ENCODE results near the gene IL1RAPL2.
A peak's percentile ranks its signal among the peaks of the same experiment; 100 is the strongest.
"Not testable (repeated sequence)": the region's sequence is repeated elsewhere in the genome, so short reads cannot be mapped to it uniquely, and the experiment has no call there.

The IL1RAPL2 gene

DNA sequence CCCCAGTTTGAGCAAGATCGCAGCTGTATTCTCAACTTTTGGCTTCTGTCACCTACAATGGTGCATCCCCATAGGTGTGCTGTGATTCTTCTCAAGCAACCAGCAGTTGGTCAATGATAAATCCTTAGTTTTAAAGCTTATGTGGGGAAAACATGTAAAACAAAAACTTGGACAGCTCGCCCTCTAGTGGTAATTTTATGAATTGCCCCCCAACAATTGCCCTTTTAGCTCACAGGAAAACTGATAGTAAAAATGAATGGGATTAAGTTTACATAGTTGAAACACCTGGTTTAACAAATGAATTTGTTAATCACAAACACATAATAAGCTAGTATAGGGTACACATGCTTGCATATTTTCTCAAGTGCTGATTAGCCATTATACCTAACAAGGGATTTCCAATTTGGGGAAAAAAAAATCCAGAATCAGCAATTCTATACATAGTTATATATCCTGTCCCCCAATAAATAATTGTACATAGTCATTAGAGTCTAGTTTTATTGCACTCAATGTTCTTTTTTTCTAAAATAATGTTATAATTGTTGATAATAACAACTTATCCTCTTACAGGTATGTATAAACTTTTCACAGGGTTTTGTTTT, 624.4 kb downstream of the IL1RAPL2 start:
- DNase-seq, result peak; percentile 0

DNA sequence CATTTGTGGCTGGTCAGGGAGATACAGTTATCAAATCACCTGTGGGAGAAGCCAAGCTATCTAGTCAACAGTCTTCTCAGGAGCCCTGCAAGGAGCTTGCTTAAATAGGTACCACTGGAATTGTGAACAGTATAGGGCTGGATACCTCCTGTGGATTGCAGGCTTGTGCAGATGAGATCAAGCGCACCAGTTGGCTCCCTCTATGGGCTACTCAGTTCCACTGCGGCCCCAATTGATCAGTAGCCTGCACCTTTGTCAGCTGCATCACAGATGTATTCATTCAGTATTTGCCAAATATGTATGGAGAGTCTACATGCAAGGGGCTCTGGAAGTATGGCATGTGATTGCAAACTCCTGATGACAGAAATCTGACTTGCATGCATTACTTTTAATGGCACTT, 625.9 kb downstream of the IL1RAPL2 start:
- DNase-seq, result no peak

DNA sequence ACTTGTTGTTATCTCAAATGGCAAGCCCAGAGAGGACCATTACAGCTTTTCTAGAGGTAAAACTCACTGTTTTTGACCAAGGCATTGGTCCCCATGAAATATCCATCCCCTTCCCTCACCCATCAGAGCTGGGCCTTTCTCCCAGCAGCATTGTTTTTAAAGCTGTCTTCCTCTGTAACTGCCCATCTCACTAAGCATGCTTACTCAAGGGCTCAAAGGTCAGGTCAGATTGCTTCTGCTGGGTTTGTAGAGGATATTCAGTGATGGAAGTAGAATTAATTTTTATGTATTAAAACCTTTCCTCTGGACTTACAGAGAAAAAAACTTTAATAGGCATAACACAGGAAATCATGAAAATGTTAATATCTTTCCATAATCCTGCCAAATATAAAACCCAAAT, 643.4 kb downstream of the IL1RAPL2 start:
- no peak for DNase-seq

DNA sequence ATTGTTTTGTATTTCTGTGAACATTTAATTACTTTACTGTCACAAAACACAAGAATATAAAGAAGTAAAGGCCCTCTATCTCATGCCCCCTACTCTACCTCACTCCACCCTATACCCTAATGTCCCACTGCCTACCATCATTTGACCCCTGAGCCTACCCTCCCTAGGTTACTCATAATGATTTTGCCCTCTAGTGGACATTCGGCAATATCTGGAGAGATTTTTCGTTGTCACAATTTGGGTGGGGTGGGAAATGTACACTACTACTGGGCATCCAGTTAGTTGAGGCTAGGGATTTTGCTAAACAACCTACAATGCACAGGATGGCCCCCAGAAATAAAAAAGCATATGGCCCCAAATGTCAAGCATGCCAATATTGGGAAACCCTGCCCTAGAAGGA, 644.3 kb downstream of the IL1RAPL2 start:
- no peak for DNase-seq

DNA sequence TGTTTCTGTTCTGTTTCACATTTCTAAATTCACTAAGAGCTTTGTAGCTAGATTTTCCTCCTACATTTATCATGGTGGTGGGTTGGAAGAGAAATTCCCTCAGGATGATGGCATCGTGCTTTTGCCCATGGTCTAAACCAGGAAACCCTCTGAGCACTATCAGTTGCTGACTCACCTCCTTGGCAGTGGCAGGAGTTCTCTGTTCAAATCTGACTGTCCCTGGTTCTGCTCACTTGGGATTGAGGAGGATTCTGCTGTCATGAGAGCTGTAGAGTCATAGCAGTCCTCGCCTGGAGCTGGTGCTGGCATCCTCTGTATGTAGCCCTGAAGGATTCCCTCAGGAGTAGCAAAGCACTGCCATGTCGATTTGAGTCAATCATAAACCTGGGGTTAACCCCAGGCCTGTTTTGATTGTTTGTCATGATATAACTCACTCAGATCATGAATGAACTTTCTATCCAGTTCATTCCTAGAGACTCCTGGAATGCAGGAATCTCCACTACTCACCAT, 645.1 kb downstream of the IL1RAPL2 start:
- no peak for DNase-seq

DNA sequence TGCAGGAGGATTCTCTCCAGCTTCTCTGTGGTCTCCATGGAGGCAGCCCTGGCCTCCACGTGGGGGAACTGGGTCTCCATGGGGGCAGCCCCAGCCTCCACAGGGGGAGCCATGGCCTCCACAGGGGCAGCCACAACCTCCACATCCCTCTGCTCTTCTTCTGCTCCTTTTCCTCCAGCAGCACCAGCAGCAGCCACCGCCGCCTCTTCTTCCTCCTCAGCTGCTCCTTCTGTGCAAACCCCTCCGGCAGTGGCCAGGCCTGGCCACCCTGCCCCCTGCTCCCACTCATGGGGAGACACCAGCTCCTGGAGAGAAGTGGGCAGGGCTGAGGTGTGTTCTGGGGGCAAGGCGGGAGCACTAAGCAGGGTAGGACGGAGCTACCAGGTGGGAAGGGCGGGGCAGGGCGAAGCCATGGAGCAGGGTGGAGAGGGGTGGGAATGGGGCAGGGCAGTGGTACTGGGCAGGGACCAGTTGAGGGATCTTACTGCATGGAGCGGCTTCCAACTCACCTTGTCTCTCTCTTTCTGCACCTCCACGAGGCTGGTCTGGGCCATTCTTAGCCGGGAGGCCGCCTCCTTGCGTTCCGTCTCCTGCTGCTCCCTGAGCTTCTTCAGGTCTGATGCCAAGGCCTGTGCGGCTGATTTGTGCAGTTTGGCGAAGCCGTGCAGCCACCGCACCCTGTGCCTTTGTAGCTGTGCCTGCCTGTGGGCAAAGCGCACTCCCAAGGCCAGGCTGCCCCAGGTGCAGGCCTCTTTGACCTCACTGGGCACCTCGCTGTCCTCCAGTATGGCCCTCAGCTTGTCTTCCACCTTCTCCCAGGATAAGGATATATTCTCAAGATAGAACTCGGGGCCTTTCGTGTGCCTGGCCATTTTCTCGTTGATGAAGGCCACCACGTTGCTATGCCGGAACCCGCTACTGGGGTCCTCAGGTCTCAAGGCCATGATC, 653.7 kb downstream of the IL1RAPL2 start:
- DNase-seq, result no peak

DNA sequence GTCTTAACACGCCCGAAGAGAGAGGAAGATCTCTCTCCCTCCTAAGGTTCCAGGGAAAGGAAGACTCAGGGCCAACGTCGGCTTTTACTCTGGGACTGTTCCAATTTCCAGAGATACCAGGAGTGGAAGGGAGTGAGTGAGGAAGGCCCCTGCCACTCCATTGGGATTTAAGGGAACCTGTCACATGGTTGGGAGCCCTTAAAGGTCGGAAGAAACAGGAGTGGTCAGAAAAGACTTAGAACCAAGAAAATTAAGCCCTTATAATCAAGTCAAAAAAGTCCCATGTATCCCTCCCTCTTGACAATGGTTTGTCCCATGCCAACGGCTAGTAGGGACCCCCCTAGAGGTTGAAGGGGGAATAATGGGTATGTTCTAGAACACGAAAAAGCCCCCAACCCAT, 654.6 kb downstream of the IL1RAPL2 start, which contains the start of gene TEX13A:
TSS of gene TEX13A (minus strand) at position 59 of the 400 bp plus-strand sequence. CDS start 297 bp downstream, outside the sequence.
- DNase-seq, result no peak

DNA sequence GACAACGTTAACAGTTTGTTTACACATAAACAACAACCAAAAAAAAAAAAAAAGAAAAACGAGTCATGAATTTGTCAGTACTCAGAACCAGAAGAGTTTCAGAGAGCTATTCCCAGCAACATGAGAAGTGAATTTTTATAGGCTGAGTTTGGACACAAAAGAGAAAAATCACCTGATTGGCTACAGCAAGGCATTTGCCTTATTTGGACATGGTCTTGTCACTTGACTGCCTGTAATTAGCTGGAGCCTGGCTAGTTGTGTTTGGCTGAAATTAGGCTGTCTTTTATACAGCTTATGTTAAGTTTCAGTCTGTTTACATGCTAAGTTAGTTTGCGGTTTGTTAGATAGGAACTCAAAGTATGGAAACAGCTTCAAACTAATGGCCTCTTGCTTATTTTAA, 655.4 kb downstream of the IL1RAPL2 start:
- no peak for DNase-seq

DNA sequence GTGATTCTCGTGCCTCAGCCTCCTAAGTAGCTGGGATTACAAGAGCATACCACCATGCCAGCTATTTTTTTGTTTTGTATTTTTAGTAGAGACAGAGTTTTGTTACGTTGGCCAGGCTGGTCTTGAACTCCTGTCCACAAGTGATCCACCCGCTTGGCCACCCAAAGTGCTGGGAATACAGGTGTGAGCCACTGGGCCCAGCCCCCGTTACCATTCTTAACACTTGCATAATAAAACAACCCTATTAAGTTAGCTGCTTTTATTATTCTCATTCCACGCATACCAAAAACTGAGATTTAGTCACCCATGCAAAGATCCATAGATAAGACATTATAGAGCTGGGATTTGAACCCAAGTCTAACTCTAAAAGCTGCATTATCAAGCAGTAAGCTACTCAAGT, 660.5 kb downstream of the IL1RAPL2 start:
- no peak for DNase-seq

DNA sequence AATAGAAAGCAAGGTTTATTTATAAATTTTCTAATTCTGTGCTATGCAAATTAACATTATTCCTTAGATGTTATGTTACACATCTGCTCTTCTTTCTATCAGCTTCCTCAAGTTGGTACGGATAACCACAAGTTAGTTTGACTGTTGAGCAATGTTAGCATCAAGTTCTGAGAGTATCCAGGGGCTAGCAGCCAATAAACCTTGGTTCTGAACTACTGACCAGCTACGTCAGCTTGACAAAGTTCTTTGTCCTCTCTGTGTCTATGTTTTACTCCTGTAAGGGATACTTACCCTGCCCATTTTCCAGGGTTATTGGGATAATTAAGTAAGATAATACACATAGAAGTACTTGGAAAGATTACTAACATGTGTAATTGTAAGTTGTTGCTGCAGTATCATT, 662.6 kb downstream of the IL1RAPL2 start:
- no peak for DNase-seq

DNA sequence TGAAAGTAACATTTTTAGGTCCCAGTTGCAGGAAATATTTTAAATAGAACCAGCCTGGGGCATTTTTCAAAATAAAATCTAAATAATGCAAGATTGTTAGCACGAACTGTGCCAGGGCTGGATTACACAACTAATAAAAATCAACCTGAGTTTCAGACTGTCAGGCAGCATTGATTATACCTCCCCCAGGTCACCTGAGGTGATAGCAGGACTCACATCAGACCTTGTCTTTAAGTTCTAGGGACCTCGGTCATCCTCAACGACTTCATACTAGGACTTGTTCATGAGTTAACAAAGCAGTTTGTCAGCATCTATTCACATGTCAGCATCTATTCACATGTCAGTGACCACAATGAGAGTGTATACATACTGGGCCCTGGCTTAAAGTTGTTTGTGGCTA, 663.1 kb downstream of the IL1RAPL2 start:
- DNase-seq, result no peak

DNA sequence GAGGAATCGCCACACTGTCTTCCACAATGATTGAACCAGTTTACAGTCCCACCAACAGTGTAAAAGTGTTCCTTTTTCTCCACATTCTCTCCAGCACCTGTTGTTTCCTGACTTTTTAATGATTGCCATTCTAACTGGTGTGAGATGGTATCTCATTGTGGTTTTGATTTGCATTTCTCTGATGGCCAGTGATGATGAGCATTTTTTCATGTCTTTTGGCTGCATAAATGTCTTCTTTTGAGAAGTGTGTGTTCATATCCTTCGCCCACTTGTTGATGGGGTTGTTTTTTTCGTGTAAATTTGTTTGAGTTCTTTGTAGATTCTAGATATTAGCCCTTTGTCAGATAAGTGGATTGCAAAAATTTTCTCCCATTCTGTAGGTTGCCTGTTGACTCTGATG, 671.4 kb downstream of the IL1RAPL2 start:
- DNase-seq, result not testable (repeated sequence)

DNA sequence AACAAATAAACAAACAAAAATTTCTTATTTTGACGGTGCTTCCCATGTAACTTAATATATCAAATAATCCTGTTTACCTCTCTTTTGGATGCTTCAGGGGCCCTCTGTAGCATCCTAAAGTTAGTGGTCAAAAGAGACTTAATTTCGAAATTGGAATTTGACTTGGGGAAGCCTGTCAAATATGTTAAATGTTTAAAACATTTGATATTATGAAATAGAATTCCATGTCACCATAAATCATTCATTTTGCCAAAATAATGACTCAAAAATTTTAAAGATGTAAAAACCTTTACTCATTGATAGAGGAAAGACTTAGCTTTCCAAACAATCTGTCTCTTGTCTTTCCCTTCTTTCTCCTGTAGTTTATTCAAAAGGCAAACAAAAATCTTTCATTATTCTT, 675.1 kb downstream of the IL1RAPL2 start:
- no peak for DNase-seq

DNA sequence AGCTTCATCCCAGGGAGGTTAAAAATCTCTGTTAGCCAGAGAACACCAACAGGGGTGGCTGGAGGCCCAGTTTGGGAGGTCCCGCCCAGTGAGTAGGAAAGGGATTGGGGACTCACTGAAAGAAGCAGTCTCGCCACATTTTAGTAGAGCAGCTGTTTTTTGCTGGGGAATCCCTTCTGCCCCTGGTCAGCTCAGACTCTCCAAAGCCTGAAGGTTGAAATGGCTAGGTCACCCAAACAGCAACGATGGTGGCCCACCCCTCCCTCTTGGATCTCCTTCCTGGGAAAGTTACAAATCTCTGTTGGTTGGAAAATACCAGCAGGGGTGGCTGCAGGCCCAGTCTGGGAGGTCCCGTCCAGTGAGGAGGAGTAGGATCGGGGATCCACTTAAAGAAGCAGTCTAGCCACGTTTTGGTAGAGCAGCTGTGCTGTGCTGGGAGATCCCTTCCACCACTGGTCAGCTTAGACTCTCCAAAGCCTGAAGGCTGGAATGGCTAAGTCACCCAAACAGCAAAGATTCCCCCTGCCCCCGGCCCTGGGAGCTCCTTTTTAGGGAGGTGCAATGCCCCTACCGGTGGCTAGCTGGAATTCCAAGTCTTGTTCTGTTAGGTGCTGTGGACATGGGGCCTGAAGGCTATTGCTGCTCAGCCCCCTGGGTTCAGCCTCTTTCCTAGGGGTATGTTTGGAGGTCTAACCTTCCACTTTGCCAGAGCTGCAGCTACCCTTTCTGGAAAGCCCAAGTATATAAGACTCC, 694.5 kb downstream of the IL1RAPL2 start:
- DNase-seq, result no peak

DNA sequence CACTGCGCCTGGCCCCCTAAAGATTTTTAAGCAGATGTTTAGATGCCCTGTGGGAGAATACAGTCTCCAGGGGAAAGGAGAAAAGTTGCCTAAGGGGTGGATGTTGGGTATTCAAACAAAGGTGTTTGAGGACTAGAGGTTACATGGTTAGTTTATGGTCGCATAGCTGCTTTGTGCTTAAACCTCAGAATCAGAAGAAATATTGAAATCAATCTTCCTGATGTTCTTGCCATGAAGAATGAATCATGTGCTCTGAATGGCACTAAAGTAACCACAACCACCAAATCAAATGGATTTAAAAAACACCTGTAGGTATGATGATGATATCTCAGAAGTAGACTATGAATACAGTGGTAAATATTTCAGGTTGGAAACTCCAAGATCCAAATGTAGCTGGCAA, 697.2 kb downstream of the IL1RAPL2 start:
- no peak for DNase-seq

DNA sequence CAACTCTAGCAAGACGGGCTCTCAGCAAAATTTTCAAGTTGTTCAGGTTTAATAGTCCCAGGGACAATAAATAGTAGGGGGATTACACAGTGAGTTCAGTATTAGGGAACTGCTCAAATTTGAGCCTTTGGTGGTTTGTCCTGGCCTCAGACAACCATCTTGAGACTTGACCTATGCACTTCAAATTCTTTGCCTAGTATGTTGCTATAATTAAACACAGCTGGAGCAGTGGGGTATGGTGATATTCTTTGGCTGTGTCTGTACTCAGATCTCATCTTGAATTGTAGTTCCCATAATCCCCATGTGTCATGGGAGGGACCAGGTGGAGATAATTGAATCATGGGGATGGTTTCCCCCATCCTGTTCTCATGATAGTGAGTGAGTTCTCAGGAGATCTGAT, 697.8 kb downstream of the IL1RAPL2 start:
- DNase-seq, result no peak

DNA sequence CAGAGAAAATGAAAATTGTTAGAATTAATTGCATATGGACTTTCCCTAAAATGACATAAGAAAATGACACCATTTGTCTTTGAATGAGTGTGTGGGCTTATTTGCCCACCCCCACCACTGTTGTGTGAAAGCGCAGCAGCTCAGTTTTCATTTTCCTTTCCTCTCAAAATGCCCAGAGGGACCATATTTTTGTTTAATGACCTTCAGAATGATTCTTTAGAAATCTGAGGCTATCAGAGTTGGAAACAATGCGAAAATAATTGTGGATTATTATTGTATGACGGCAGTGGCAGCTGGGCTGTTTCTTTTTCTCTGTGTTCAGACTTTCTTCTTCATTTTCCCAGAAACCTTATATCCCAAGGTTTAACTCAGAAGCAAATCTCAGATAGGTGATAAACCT, 699.1 kb downstream of the IL1RAPL2 start:
- no peak for DNase-seq

DNA sequence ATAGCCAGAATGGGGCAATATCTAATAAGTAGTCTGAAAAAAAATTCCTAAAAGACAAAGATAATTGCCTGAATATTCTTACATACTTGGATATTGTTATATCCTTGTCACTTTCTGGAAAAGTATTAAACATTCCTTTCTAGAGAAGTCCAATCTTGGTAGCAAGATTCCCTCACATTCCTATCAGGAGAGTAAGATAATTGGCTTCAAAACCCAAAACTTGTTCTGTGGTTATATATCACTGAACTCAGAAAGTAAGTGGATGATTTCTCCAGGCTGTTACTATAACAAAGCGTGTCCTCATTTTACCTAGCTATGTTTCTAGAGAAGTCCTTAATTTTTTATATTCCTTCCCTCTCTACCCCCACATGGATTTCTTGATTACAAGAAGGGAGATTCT, 700.5 kb downstream of the IL1RAPL2 start:
- no peak for DNase-seq

DNA sequence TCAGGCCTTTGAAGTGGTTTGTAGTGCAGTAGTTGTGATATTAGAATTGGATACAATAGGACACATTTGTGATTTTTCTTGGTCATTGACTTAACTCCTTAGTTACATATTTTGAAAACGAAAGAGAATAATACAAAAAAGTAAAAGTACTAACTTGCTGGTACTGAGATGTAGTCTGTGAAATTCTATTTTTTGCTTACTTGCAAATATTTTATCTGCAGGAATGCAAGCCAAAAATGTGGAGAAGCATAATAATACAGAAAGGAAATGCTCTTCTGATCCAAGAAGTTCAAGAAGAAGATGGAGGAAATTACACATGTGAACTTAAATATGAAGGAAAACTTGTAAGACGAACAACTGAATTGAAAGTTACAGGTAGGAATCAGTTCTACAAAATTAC, 701.2 kb downstream of the IL1RAPL2 start:
- no peak for DNase-seq

DNA sequence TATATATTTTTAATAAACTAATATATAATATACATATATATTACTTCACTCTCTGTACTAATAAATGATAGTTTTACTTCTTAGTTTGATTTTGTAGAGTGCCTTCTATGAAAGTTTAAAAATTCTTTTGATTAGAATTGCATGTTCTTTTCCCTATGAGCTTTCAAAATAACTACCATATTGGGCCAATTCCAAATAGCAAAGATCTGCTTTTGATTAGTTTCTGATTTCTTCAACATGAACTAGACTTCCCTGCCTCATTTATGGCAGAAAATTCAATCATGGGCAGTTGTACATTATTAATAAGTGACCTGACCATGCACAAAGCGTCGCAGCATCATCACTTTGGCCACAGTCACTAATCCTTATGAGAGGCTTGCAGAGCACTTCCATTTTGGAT, 703.4 kb downstream of the IL1RAPL2 start:
- DNase-seq, result no peak

DNA sequence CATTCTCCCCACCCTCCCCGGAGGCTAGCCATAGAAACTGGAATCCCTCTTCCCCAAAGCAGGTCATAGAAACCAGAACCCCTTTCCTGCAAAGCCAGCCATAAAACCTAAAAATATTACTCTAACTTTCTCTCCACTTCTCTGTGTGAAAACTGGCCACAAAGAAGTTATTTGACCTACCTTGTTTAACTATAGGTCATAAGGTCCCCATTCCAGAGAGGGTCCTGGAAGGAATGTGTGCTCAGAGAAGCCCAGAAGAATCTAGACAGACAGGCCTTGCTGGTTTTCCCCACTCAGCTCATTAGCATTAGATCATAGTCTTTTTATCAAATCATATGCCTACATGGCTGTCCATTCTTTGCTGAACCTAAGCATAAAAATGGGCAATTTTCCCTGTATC, 707.3 kb downstream of the IL1RAPL2 start:
- DNase-seq, result no peak

DNA sequence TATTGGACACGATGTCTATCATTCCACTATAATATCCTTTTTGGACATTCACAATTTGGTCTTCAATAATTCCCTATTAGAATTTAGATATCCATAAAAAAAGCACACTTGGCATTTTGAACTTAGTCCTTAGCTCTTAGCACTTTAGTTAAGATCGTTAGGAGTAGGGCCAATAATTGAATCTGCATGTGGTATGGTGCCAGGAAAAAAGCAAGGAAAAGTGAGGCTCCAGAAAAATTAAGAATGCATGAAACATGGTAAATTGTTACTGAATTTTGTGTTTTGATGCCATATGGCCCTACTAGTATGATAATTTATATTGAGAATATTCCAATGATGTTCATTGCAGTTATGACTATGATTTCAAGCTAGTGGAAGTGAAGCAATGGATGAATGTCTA, 708.1 kb downstream of the IL1RAPL2 start:
- DNase-seq, result no peak

DNA sequence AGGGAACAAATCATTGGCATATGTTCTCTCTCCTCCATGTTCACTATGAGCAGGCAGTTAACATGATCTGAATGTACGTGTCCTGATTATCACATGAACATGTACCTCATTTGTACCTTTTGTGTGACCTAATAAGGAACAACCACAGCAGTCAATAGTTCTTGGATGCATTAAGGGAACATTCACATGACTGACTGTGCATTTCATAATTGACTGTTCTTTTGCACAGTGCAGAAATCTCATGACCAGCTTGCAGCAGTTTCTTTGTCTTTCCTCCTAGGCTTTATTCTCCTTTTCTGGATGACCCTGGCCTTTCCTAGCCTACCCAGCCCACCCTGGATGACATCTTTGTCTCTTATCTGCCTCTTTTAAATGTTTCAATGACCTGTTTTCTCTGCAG, 711.1 kb downstream of the IL1RAPL2 start:
- DNase-seq, result no peak

DNA sequence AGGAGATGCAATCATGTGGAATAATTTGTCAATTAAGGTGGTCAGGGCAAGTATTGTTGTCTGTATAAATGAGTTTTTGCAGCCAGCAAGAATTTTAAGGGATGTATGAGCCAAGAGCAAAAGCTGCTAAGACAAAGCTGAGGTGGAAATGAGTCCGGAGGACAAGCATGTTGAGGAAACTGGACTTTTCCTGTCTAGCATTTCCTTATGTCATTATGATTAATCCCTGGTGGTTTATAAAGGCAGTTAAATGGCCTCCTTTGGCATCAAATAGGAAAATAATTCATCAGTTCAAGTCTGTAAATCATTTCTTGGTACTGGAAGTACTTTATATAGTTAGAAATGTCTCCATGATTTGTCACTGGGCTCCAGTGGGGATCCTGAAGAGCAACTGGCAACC, 716.1 kb downstream of the IL1RAPL2 start:
- no peak for DNase-seq

All from KG1 (cell line).